ENCODE measurements around the gene CBX2.

Gene CBX2

DNA sequence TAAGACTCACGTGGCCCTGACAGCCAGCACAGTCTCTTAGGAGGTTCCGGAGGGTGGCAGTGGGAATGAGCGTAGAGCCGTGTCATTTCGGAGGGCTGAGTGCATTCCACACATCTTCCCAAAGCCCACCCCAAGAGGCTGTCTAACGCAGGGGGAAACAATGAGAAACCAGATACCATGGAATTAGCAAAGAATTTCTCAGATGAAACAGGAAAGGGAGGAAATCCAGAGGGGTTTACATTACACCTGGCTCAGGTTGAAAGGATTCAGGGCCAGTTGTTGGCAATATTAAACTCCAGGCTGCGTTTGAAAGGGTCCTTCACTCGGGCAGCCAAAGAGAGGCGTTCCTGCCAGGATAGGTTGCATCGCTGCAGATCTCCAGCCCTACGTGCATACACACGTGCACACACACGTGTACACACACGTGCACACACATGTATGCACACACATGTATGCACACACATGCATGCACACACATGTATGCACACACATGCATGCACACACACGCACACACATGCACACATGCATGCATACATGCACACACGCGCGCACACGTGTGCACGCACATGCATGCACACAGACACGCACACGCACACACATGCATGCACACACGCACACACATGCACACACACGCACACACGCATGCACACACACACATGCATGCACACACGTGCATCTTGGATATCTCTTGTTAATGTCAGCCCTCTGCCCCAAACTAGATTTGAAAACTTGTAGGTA is 49.1 kb downstream of the CBX2 start:
- DNase-seq (ENCODE audit: extremely low spot score): no peak
- ChIA-PET POLR2A (no interaction called here), CTCF (interaction anchor here (1.0 to 2.2 kb wide), 2 partner anchors 8 to 16 kb away, joined by 3 to 6 read pairs; no protein-coding TSS in a partner anchor)
- TF ChIP-seq CTCF (IDR thresholded peaks at IDR 0.05; ENCODE audit: control extremely low read depth, extremely low read depth, low read depth, missing control alignments): no peak

GRCh38 chr17:79829004-79829403 is 51.1 kb downstream of the CBX2 start:
- no peak for TF ChIP-seq CTCF (IDR thresholded peaks at IDR 0.05; ENCODE audit: control extremely low read depth, extremely low read depth, low read depth, missing control alignments)
- DNase-seq (ENCODE audit: extremely low spot score): no peak
- POLR2A ChIA-PET: no interaction called here
- CTCF ChIA-PET: interaction anchor here (2.2 kb wide), 2 partner anchors 11 to 18 kb away, joined by 5 to 6 read pairs; partner anchors contain the start of gene CBX4

GRCh38 chr17:79829457-79829856 is 51.5 kb downstream of the CBX2 start:
- ChIA-PET POLR2A (no interaction called here), CTCF (interaction anchor here (2.2 to 2.4 kb wide), 3 partner anchors 11 to 19 kb away, joined by 5 to 12 read pairs (median 6); partner anchors contain the start of gene CBX4)

DNA sequence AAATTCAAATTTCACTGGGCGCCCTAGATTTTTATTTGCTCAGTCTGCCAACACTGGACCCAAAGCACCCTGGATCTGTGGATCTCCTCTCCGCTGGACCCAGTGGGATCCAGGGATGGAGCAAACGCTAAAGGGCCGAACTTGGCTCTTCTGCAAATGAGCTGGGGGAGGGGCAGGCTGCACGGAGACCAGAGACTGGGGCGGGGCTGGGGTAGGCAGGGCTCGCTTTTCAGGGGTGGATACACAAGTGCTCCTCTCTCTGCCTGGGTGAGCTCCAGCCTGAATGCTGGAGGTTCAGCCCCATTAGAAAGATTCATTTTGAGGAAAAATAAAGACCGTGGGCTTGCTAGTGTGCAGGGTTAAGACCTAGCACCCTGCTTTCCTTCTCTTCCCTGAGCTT is 52.4 kb downstream of the CBX2 start:
- POLR2A ChIA-PET: no interaction called here
- DNase-seq (ENCODE audit: extremely low spot score): no peak
- CTCF ChIA-PET: interaction anchor here (1.0 to 2.4 kb wide), 3 partner anchors 10 to 18 kb away, joined by 3 to 12 read pairs (median 5); partner anchors contain the start of gene CBX4
- TF ChIP-seq CTCF (IDR thresholded peaks at IDR 0.05; ENCODE audit: control extremely low read depth, extremely low read depth, low read depth, missing control alignments): no peak

More at GRCh38 chr17:79829457-79829856, 51.5 kb downstream of the CBX2 start:
- no peak for DNase-seq (ENCODE audit: extremely low spot score)
- no peak for TF ChIP-seq CTCF (IDR thresholded peaks at IDR 0.05; ENCODE audit: control extremely low read depth, extremely low read depth, low read depth, missing control alignments)

- no peak for TF ChIP-seq CTCF (IDR thresholded peaks at IDR 0.05; ENCODE audit: control extremely low read depth, extremely low read depth, low read depth, missing control alignments)
- ChIA-PET POLR2A (no interaction called here), CTCF (interaction anchor here (1.0 to 2.4 kb wide), 3 partner anchors 9 to 18 kb away, joined by 3 to 12 read pairs (median 5); partner anchors contain the start of gene CBX4)
- DNase-seq (ENCODE audit: extremely low spot score): no peak
These were observed 52.9 kb downstream of the CBX2 start for GRCh38 chr17:79830763-79831264.

- ChIA-PET CTCF (interaction anchor here (1.3 to 2.4 kb wide), 3 partner anchors 9 to 14 kb away, joined by 3 to 12 read pairs (median 5); partner anchors contain the start of gene CBX4), POLR2A (no interaction called here)
- DNase-seq (ENCODE audit: extremely low spot score): no peak
- TF ChIP-seq CTCF (IDR thresholded peaks at IDR 0.05; ENCODE audit: control extremely low read depth, extremely low read depth, low read depth, missing control alignments): no peak
These were observed 53.6 kb downstream of the CBX2 start for GRCh38 chr17:79831265-79832217.

All from GM10248 (cell line).